ENCODE results near the gene TBC1D7.

- TF ChIP-seq CTCF (IDR thresholded peaks at IDR 0.05) (no peak), EZH2 (IDR thresholded peaks at IDR 0.05; ENCODE audit: borderline replicate concordance, insufficient read depth, low read depth, low read length, poor library complexity, severe bottlenecking) (no peak)
Measured at GRCh38 chr6:13292774-13293173, 35.6 kb downstream of the TBC1D7 start.

All from B cell (primary cell).